H1 (cell line): ENCODE data around the gene CARD11. TPM values are rescaled to one million over a fixed set of nuclear protein-coding genes. Genes with fewer than 3 reads are reported as not detected.

ENCODE experiments used
- CTCF ChIA-PET: fragments of 300-600 bp; sonication (Branson Sonifier 250); formaldehyde crosslinking; loops from one replicate; lab custom pipeline; 2021; ENCODE audit not compliant: partially characterized antibody; lab: Charles Lee
- POLR2A ChIA-PET: fragments of 300-600 bp; sonication (Branson Sonifier 250); formaldehyde crosslinking; loops from one replicate; lab custom pipeline; 2021; ENCODE audit warnings: inconsistent platforms; ENCODE audit not compliant: partially characterized antibody; lab: Charles Lee
- DNase-seq, 2 experiments: peaks; one replicate each; pipeline versions ENCODE4 v3.0.0 to v3.0.0-alpha.2; 2010 to 2022; ENCODE audit warnings: low spot score in 2 of 2, low read depth in 1 of 2, mixed read lengths in 1 of 2
- FAIRE-seq: peaks from 2 replicates; lab custom pipeline; 2011; peaks lifted over from hg19 to GRCh38; lab: Jason Lieb, UNC
- H2AFZ ChIP-seq: 2 replicates; pipeline ENCODE4 v1.8.1; 2012; ENCODE audit warnings: low read length, inconsistent platforms
- H2AK5ac ChIP-seq: 2 replicates; pipeline ENCODE4 v1.6.1; 2013; ENCODE audit warnings: low read depth, low read length
- H2BK120ac ChIP-seq: replicated peaks from 2 replicates; pipeline ENCODE3; 2013; ENCODE audit warnings: low read depth, low read length, inconsistent platforms
- H2BK12ac ChIP-seq: 2 replicates; pipeline ENCODE4 v1.6.1; 2013; ENCODE audit warnings: low read depth, low read length
- H2BK15ac ChIP-seq: 2 replicates; pipeline ENCODE4 v1.6.1; 2013; ENCODE audit warnings: low read length
- H2BK20ac ChIP-seq: 2 replicates; pipeline ENCODE4 v1.6.1; 2013; ENCODE audit warnings: low read length
- H2BK5ac ChIP-seq: 2 replicates; pipeline ENCODE4 v1.6.1; 2013; ENCODE audit warnings: low read depth, low read length
- H3K14ac ChIP-seq: 2 replicates; pipeline ENCODE4 v1.6.1; 2013; ENCODE audit warnings: inconsistent platforms; ENCODE audit not compliant: insufficient read length
- H3K18ac ChIP-seq: 2 replicates; pipeline ENCODE4 v1.6.1; 2013; ENCODE audit warnings: low read length; ENCODE audit errors: extremely low read depth
- H3K23ac ChIP-seq: 2 replicates; pipeline ENCODE4 v1.6.1; 2013; ENCODE audit warnings: inconsistent platforms; ENCODE audit not compliant: insufficient read length
- H3K23me2 ChIP-seq: 2 replicates; pipeline ENCODE4 v1.6.1; 2013; ENCODE audit warnings: low read depth, low read length
- H3K27ac ChIP-seq: 2 replicates; pipeline ENCODE4 v1.6.1; 2011; ENCODE audit warnings: low read depth, low read length, inconsistent platforms
- H3K27me3 ChIP-seq, 4 experiments: replicated peaks in 1 of 4; 1 replicate in 1 of 4; 2 replicates in 3 of 4; pipeline versions ENCODE4 v1.6.1 to v1.8.1; 2011 to 2013; ENCODE audit warnings: low read length in 3 of 4, mild to moderate bottlenecking in 3 of 4, inconsistent platforms in 2 of 4, mixed read lengths in 2 of 4, moderate library complexity in 1 of 4; ENCODE audit not compliant: control insufficient read depth in 3 of 4, insufficient read depth in 3 of 4; ENCODE audit errors: extremely low read depth in 1 of 4
- H3K36me3 ChIP-seq, 4 experiments: 2 replicates each; pipeline versions ENCODE4 v1.6.1 to v1.8.1; 2011 to 2013; ENCODE audit warnings: mild to moderate bottlenecking in 4 of 4, low read length in 3 of 4, moderate library complexity in 2 of 4, control low read depth in 1 of 4, inconsistent platforms in 1 of 4; ENCODE audit not compliant: insufficient read depth in 4 of 4, control insufficient read depth in 2 of 4
- H3K4ac ChIP-seq: replicated peaks from 2 replicates; pipeline ENCODE3; 2013; ENCODE audit warnings: low read length, low read depth, mixed read lengths, inconsistent platforms; ENCODE audit not compliant: insufficient read length
- H3K4me1 ChIP-seq, 4 experiments: replicated peaks in 1 of 4; 1 replicate in 1 of 4; 2 replicates in 3 of 4; pipeline versions ENCODE4 v1.6.1 to v1.8.1; 2011 to 2013; ENCODE audit warnings: low read length in 3 of 4, inconsistent platforms in 2 of 4, mixed read lengths in 1 of 4; ENCODE audit not compliant: insufficient read depth in 4 of 4, control insufficient read depth in 3 of 4
- H3K4me2 ChIP-seq, 2 experiments: 2 replicates each; pipeline versions ENCODE4 v1.6.1 to v1.8.1; 2011 to 2013; ENCODE audit warnings: low read depth in 2 of 2, low read length in 2 of 2, control low read depth in 1 of 2, inconsistent platforms in 1 of 2, mild to moderate bottlenecking in 1 of 2; ENCODE audit not compliant: insufficient read depth in 1 of 2
- H3K4me3 ChIP-seq, 4 experiments: fragments of 200-600, 300-600 bp in 1 of 4; sonication (generic), shearing (Covaris generic), sonication (Bioruptor Twin) in 1 of 4; 2 replicates each; pipeline versions ENCODE4 v1.5.1 to v1.8.1; 2011 to 2016; ENCODE audit warnings: low read length in 4 of 4, low read depth in 3 of 4, control low read depth in 2 of 4, inconsistent platforms in 2 of 4, mild to moderate bottlenecking in 2 of 4, mixed read lengths in 1 of 4, moderate library complexity in 1 of 4; ENCODE audit not compliant: insufficient read depth in 2 of 4; ENCODE audit errors: extremely low read depth in 1 of 4
- H3K56ac ChIP-seq: replicated peaks from 2 replicates; pipeline ENCODE3; 2013; ENCODE audit warnings: low read depth, mild to moderate bottlenecking, mixed read lengths, low read length, inconsistent platforms; ENCODE audit not compliant: insufficient read length
- H3K79me1 ChIP-seq: 2 replicates; pipeline ENCODE4 v1.6.1; 2013; ENCODE audit warnings: low read depth, low read length, control low read depth
- H3K79me2 ChIP-seq, 2 experiments: 2 replicates each; pipeline versions ENCODE4 v1.6.1 to v1.8.1; 2012 to 2013; ENCODE audit warnings: low read length in 2 of 2, mild to moderate bottlenecking in 2 of 2, inconsistent platforms in 1 of 2; ENCODE audit not compliant: insufficient read depth in 2 of 2, control insufficient read depth in 1 of 2
- H3K9ac ChIP-seq, 4 experiments: replicated peaks in 1 of 4; 1 replicate in 1 of 4; 2 replicates in 3 of 4; pipeline versions ENCODE4 v1.6.1 to v1.8.1; 2011 to 2013; ENCODE audit warnings: low read depth in 3 of 4, low read length in 3 of 4, control low read depth in 2 of 4, mild to moderate bottlenecking in 2 of 4, moderate library complexity in 2 of 4, inconsistent platforms in 1 of 4; ENCODE audit errors: extremely low read depth in 1 of 4
- H3K9me3 ChIP-seq, 2 experiments: 2 replicates each; pipeline versions ENCODE4 v1.6.1 to v1.8.1; 2012 to 2013; ENCODE audit warnings: mild to moderate bottlenecking in 2 of 2, moderate library complexity in 2 of 2, control low read depth in 1 of 2, inconsistent platforms in 1 of 2, low read depth in 1 of 2, low read length in 1 of 2, mixed read lengths in 1 of 2; ENCODE audit not compliant: insufficient read depth in 2 of 2
- H4K20me1 ChIP-seq, 2 experiments: replicated peaks in 1 of 2; 2 replicates each; pipeline versions ENCODE3 to v1.8.1; 2011 to 2013; ENCODE audit warnings: inconsistent platforms in 2 of 2, low read length in 2 of 2, mild to moderate bottlenecking in 1 of 2; ENCODE audit not compliant: insufficient read depth in 2 of 2, control insufficient read depth in 1 of 2
- H4K5ac ChIP-seq: 2 replicates; pipeline ENCODE4 v1.6.1; 2013; ENCODE audit warnings: low read length, low read depth, mixed read lengths, inconsistent platforms; ENCODE audit not compliant: insufficient read length
- H4K8ac ChIP-seq: 2 replicates; pipeline ENCODE4 v1.8.0; 2013; ENCODE audit warnings: mild to moderate bottlenecking, moderate library complexity, low read length, inconsistent platforms; ENCODE audit not compliant: insufficient read depth; ENCODE audit errors: extremely low read depth
- H4K91ac ChIP-seq: replicated peaks from 2 replicates; pipeline ENCODE3; 2013; ENCODE audit warnings: low read length, mixed read lengths, inconsistent platforms; ENCODE audit not compliant: insufficient read length
- ASH2L ChIP-seq: fragments of 200-600, 300-600 bp; sonication (generic); IDR thresholded peaks from one replicate; pipeline ENCODE4 v1.7.1; 2017; ENCODE audit warnings: low read length
- BCL11A ChIP-seq, 2 experiments: IDR thresholded peaks; one replicate each; pipeline ENCODE4 v1.6.1; 2011; ENCODE audit warnings: low read depth in 2 of 2, low read length in 2 of 2, mild to moderate bottlenecking in 2 of 2
- CREB1 ChIP-seq: IDR thresholded peaks from 2 replicates; pipeline ENCODE4 v1.6.1; 2012; ENCODE audit warnings: inconsistent platforms
- GABPA ChIP-seq: IDR thresholded peaks from 2 replicates; pipeline ENCODE4 v1.6.1; 2011; ENCODE audit warnings: mild to moderate bottlenecking, low read length, moderate library complexity, borderline replicate concordance; ENCODE audit not compliant: insufficient read depth
- HDAC2 ChIP-seq, 2 experiments: fragments of 300-600 bp in 1 of 2; sonication (generic) in 1 of 2; IDR thresholded peaks; 2 replicates each; pipeline ENCODE4 v1.6.1; 2011 to 2012; ENCODE audit warnings: low read depth in 2 of 2, low read length in 2 of 2, mild to moderate bottlenecking in 2 of 2, moderate library complexity in 2 of 2, borderline replicate concordance in 1 of 2, inconsistent platforms in 1 of 2
- HDAC6 ChIP-seq: IDR thresholded peaks from one replicate; pipeline ENCODE4 v1.7.1; 2012; ENCODE audit warnings: low read depth, mild to moderate bottlenecking, inconsistent platforms, low read length, moderate library complexity
- JUND ChIP-seq: IDR thresholded peaks from 2 replicates; pipeline ENCODE4 v1.6.1; 2011; ENCODE audit warnings: mild to moderate bottlenecking, improper control_type of control experiment, low read length
- RAD21 ChIP-seq, 2 experiments: IDR thresholded peaks in 1 of 2; conservative IDR thresholded peaks in 1 of 2; 2 replicates each; pipeline ENCODE4 v1.6.1; 2011; ENCODE audit warnings: low read depth in 2 of 2, low read length in 2 of 2, improper control_type of control experiment in 1 of 2, inconsistent platforms in 1 of 2, mild to moderate bottlenecking in 1 of 2, moderate library complexity in 1 of 2
- RBBP5 ChIP-seq: IDR thresholded peaks from 2 replicates; pipeline ENCODE4 v1.7.1; 2012; ENCODE audit warnings: low read depth, mild to moderate bottlenecking, inconsistent platforms, low read length, moderate library complexity, borderline replicate concordance
- TBP ChIP-seq: IDR thresholded peaks from 2 replicates; pipeline ENCODE4 v1.6.1; 2011; ENCODE audit warnings: low read depth, low read length, improper control_type of control experiment
- WGBS, 2 experiments: shearing (Covaris generic) in 1 of 2; methylation state at CpG; one replicate each; pipeline versions ENCODE4 v1.1.6 to v1.1.7; 2013 to 2015; ENCODE audit warnings: low lambda C conversion rate in 2 of 2, mixed read lengths in 2 of 2, inconsistent platforms in 1 of 2, low coverage in 1 of 2, missing lambda C conversion rate in 1 of 2; ENCODE audit not compliant: insufficient replicate concordance in 2 of 2, insufficient coverage in 1 of 2, insufficient read length in 1 of 2; ENCODE audit errors: extremely low coverage in 1 of 2, missing lambda C conversion rate in 1 of 2; 5-methylcytosine and 5-hydroxymethylcytosine counted together
- polyA plus RNA-seq, 7 experiments: library from polyadenylated mRNA; depleted of rRNA in 3 of 7; stranded (reverse) in 5 of 7; unstranded in 2 of 7; fragments of >200 nt in 5 of 7; fragments of 200-250 nt in 2 of 7; gene quantifications; 1 replicate in 5 of 7; 2 replicates in 1 of 7; 4 replicates in 1 of 7; pipeline versions ENCODE4 v1.2.1 to v1.2.3, GENCODE V29; 2011 to 2013; ENCODE audit warnings: missing spikeins in 2 of 7, mixed read lengths in 2 of 7
- total RNA-seq: library from RNA; stranded (reverse); fragmentation: NEBNext Ultra II Directional; extraction: Animal tissue kit (Norgen Biotek cat#: 25700); gene quantifications from 2 replicates; pipeline ENCODE4 v1.2.1, GENCODE V29; 2021
- TF ChIP-seq, protein P1 (sequence below): IDR thresholded peaks from 2 replicates; pipeline ENCODE4 v1.6.1; 2012; ENCODE audit warnings: inconsistent platforms
- TF ChIP-seq, protein P2 (sequence below): IDR thresholded peaks from 2 replicates; pipeline ENCODE4 v1.6.1; 2011; ENCODE audit warnings: low read depth, mild to moderate bottlenecking, low read length; ENCODE audit not compliant: insufficient read depth

CARD11 gene
- total and polyA plus RNA-seq, 2 of the 8 experiments (the other 6 are each of a cell fraction or from before 2014, with no cell fraction given): 12.6 to 29.8 TPM

DNA sequence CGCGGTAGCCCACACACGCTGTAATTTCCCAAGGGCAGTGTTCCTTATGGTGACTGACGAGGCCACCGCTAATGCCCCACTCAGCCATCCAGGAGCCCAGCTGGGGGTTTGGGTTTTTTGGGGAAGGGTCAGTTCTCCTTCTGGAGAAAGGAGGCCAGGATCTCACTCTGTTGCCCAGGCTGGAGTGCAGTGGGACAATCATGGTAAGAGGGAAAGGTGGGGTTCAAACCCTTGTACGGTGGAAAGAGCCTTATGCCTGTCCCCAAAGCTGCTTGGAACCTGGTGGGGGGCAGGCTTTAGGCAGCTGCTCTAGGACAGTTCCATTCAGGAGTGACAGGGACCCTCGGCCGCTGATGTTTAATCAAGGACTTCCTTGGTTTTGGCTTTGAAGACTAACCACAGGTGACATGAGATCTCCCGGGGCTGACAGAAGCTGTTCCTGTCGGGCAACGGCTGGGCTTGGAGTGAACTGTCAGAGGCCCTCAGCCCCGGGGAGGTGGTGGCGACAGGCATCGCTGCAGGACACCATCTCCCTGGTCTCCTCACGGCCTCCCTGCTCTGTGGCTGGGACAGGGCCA lies 84.5 kb downstream of the CARD11 start:
- Histone ChIP-seq H3K23me2 (no peaks in the 10 kb centered on the region), H2AK5ac (no peak overlapping the region), H3K23ac (no peak overlapping the region), H3K9me3 (peaks cover 0 to 4% of the 10 kb centered on the region in 2 experiments; a peak in 2 of 4 replicates), H4K91ac (no peak overlapping the region), H2BK5ac (no peak overlapping the region), H3K18ac (no peak overlapping the region), H2BK12ac (no peak overlapping the region), H3K36me3 (no peaks in the 10 kb centered on the region), H3K4me3 (no peak overlapping the region), H3K27me3 (no peaks in the 10 kb centered on the region), H2BK120ac (no peak overlapping the region), H3K79me2 (no peaks in the 10 kb centered on the region), H3K56ac (no peak overlapping the region), H4K20me1 (no peaks in the 10 kb centered on the region), H3K27ac (no peak overlapping the region), H3K9ac (no peak overlapping the region), H3K4me2 (no peak overlapping the region), H4K8ac (no peak overlapping the region), H2BK20ac (no peak overlapping the region), H3K4me1 (no peaks in the 10 kb centered on the region), H2AFZ (no peak overlapping the region), H3K4ac (no peak overlapping the region), H4K5ac (no peak overlapping the region), H3K14ac (no peak overlapping the region), H2BK15ac (no peak overlapping the region), H3K79me1 (no peaks in the 10 kb centered on the region)
- POLR2A ChIA-PET: interaction anchor here (0.7 kb wide), 1 partner anchor 319 kb away, joined by 3 read pairs; no protein-coding TSS in a partner anchor
- CTCF ChIA-PET: interaction anchor here (0.8 to 1.0 kb wide), 2 partner anchors 94 to 199 kb away, joined by 3 read pairs; no protein-coding TSS in a partner anchor
- FAIRE-seq: no peak
- no peak for DNase-seq
- 87% methylated on average over 15 of the region's 15 CpGs; no CpG with 5 or more reads in 1 of the 2 experiments for WGBS, 2 experiments
- TF ChIP-seq RAD21 (IDR thresholded peaks at IDR 0.05 in 1 of 2, conservative IDR thresholded peaks at IDR 0.05 in 1 of 2; ENCODE audit: low read depth in 2 of 2, low read length in 2 of 2) (no peak), RBBP5 (no peak), ASH2L (no peak), GABPA (no peak), CREB1 (no peak), TBP (no peak), JUND (no peak), HDAC2 (IDR thresholded peaks at IDR 0.05; ENCODE audit: borderline replicate concordance in 1 of 2, low read depth in 2 of 2, low read length in 2 of 2) (no peak), BCL11A (IDR thresholded peaks at IDR 0.05; ENCODE audit: low read depth in 2 of 2, low read length in 2 of 2) (no peak), HDAC6 (no peak)
- TF ChIP-seq, protein P1, sequence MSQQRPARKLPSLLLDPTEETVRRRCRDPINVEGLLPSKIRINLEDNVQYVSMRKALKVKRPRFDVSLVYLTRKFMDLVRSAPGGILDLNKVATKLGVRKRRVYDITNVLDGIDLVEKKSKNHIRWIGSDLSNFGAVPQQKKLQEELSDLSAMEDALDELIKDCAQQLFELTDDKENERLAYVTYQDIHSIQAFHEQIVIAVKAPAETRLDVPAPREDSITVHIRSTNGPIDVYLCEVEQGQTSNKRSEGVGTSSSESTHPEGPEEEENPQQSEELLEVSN: no peak
- TF ChIP-seq, protein P2, sequence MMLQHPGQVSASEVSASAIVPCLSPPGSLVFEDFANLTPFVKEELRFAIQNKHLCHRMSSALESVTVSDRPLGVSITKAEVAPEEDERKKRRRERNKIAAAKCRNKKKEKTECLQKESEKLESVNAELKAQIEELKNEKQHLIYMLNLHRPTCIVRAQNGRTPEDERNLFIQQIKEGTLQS: no peak
